CD4-positive, alpha-beta T cell (primary cell): ENCODE measurements around the gene MAPK4. TPM values are rescaled to one million over a fixed set of nuclear protein-coding genes. Genes with fewer than 3 reads are reported as not detected.

Experiments used
- ATAC-seq: fragments of 200-7000 bp; cut with Tn5 transposase; one replicate; pipeline ENCODE4 v1.10.0; 2022; ENCODE audit warnings: mild to moderate bottlenecking; ENCODE audit not compliant: poor library complexity
- CTCF ChIA-PET: fragments of 350-600 bp; sonication (Branson Sonifier 250); formaldehyde crosslinking; loops from one replicate; lab custom pipeline; 2021; ENCODE audit warnings: antibody characterized with exemption, inconsistent platforms; lab: Charles Lee
- POLR2A ChIA-PET: fragments of 350-600 bp; sonication (Branson Sonifier 250); formaldehyde crosslinking; loops from one replicate; lab custom pipeline; 2021; ENCODE audit warnings: antibody characterized with exemption, inconsistent platforms; lab: Charles Lee
- DNase-seq, 14 experiments: peaks; one replicate each; pipeline ENCODE4 v3.0.0-alpha.2; 2013 to 2020; ENCODE audit warnings: mixed read lengths in 2 of 14
- H3K27ac ChIP-seq, 2 donors: one replicate each; pipeline versions ENCODE4 v1.5.1 to v1.7.0; 2013; ENCODE audit warnings: low read length in 2 of 2, low read depth in 1 of 2, mild to moderate bottlenecking in 1 of 2
- H3K27me3 ChIP-seq, 2 experiments: 1 replicate in 1 of 2; 2 replicates in 1 of 2; pipeline versions ENCODE4 v1.6.1 to v1.7.0; 2013; ENCODE audit warnings: low read length in 2 of 2, control low read depth in 1 of 2, mild to moderate bottlenecking in 1 of 2, moderate library complexity in 1 of 2; ENCODE audit not compliant: insufficient read depth in 2 of 2, control insufficient read depth in 1 of 2
- H3K36me3 ChIP-seq: one replicate; pipeline ENCODE4 v1.6.1; 2013; ENCODE audit warnings: low read length, control low read depth; ENCODE audit not compliant: insufficient read depth
- H3K4me1 ChIP-seq: one replicate; pipeline ENCODE4 v1.6.1; 2013; ENCODE audit warnings: low read length, control low read depth; ENCODE audit not compliant: insufficient read depth
- H3K4me3 ChIP-seq: one replicate; pipeline ENCODE4 v1.5.1; 2013; ENCODE audit warnings: mild to moderate bottlenecking, low read length, moderate library complexity
- H3K9me3 ChIP-seq, 2 experiments: 1 replicate in 1 of 2; 2 replicates in 1 of 2; pipeline versions ENCODE4 v1.6.1 to v1.7.0; 2013; ENCODE audit warnings: low read length in 2 of 2, mild to moderate bottlenecking in 2 of 2, control low read depth in 1 of 2, moderate library complexity in 1 of 2; ENCODE audit not compliant: control insufficient read depth in 1 of 2, insufficient read depth in 1 of 2
- H3K27ac Mint-ChIP-seq: one replicate; pipeline ENCODE4 v1.8.0; 2020; ENCODE audit warnings: mixed read lengths
- H3K27me3 Mint-ChIP-seq: one replicate; pipeline ENCODE4 v1.8.0; 2021; ENCODE audit warnings: mixed read lengths
- H3K36me3 Mint-ChIP-seq: one replicate; pipeline ENCODE4 v1.8.0; 2021; ENCODE audit warnings: low read depth, mixed read lengths
- H3K4me1 Mint-ChIP-seq: one replicate; pipeline ENCODE4 v1.8.0; 2021; ENCODE audit warnings: low read depth, mixed read lengths
- H3K4me3 Mint-ChIP-seq: one replicate; pipeline ENCODE4 v1.8.0; 2020; ENCODE audit warnings: mild to moderate bottlenecking, mixed read lengths
- H3K9me3 Mint-ChIP-seq: one replicate; pipeline ENCODE4 v1.8.0; 2020; ENCODE audit warnings: mixed read lengths
- CTCF ChIP-seq: fragments of 200-600 bp; IDR thresholded peaks from one replicate; pipeline ENCODE4 v1.8.0; 2022; ENCODE audit warnings: antibody characterized with exemption, mild to moderate bottlenecking
- intact Hi-C, 2 experiments: fragments of 100-400 bp; cut with DNase I in 1 of 2; cut with micrococcal nuclease in 1 of 2; formaldehyde crosslinking; loops; one replicate each; pipeline versions ENCODE4 v1.15.1 to v1.9.0; 2023 to 2025; cut with DNase I, micrococcal nuclease
- total RNA-seq, 174 experiments: library from RNA in 2 of 174; stranded (reverse) in 2 of 174; gene quantifications; one replicate each; pipeline ENCODE4 v1.2.3 and lab custom pipeline; 2021 to 2026

Gene MAPK4
- total RNA-seq, 2 experiments from 2014 or later, result not detected

GRCh38 chr18:50651334-50651733, 91.4 kb downstream of the MAPK4 start:
- Mint-ChIP-seq H3K4me3 (no peak overlapping the region), H3K4me1 (no peaks in the 10 kb centered on the region), H3K9me3 (no peaks in the 10 kb centered on the region), H3K27ac (no peak overlapping the region), H3K27me3 (peaks cover 6% of the 10 kb centered on the region), H3K36me3 (no peaks in the 10 kb centered on the region)
- Histone ChIP-seq H3K27me3 (peaks cover 0 to 2% of the 10 kb centered on the region in 2 experiments), H3K4me3 (no peak overlapping the region), H3K4me1 (no peaks in the 10 kb centered on the region), H3K9me3 (no peaks in the 10 kb centered on the region), H3K36me3 (no peaks in the 10 kb centered on the region), H3K27ac (no peak overlapping the region)
- no peak for ATAC-seq
- intact Hi-C loops, result no loop called here
- CTCF ChIA-PET, result no interaction called here
- DNase-seq, result no peak
- no peak for TF ChIP-seq CTCF
- POLR2A ChIA-PET, result no interaction called here

- peaks cover 0 to 3% of the 10 kb centered on the region in 2 experiments for H3K9me3 ChIP-seq
- Mint-ChIP-seq H3K4me3 (no peak overlapping the region), H3K4me1 (no peaks in the 10 kb centered on the region), H3K36me3 (no peaks in the 10 kb centered on the region), H3K27ac (no peak overlapping the region), H3K27me3 (peaks cover 6% of the 10 kb centered on the region), H3K9me3 (no peaks in the 10 kb centered on the region)
- H3K4me1 ChIP-seq, result no peaks in the 10 kb centered on the region
- CTCF ChIA-PET, result no interaction called here
- no peak overlapping the region for H3K4me3 ChIP-seq
- H3K27ac ChIP-seq, result no peak overlapping the region
- POLR2A ChIA-PET, result no interaction called here
- H3K27me3 ChIP-seq, result no peaks in the 10 kb centered on the region
- no peak for TF ChIP-seq CTCF
- intact Hi-C loops, result no loop called here
- ATAC-seq (no peak), DNase-seq (no peak)
- no peaks in the 10 kb centered on the region for H3K36me3 ChIP-seq
Measured at GRCh38 chr18:50653402-50654093, 93.7 kb downstream of the MAPK4 start.

GRCh38 chr18:50654211-50654610, 94.3 kb downstream of the MAPK4 start:
- CTCF ChIA-PET, result no interaction called here
- Mint-ChIP-seq H3K9me3 (no peaks in the 10 kb centered on the region), H3K4me1 (no peaks in the 10 kb centered on the region), H3K27ac (no peak overlapping the region), H3K4me3 (no peak overlapping the region), H3K27me3 (peaks cover 6% of the 10 kb centered on the region), H3K36me3 (no peaks in the 10 kb centered on the region)
- Histone ChIP-seq H3K4me3 (no peak overlapping the region), H3K27me3 (no peaks in the 10 kb centered on the region), H3K27ac (no peak overlapping the region), H3K36me3 (no peaks in the 10 kb centered on the region), H3K4me1 (no peaks in the 10 kb centered on the region), H3K9me3 (peaks cover 0 to 3% of the 10 kb centered on the region in 2 experiments)
- ATAC-seq, result no peak
- DNase-seq, result no peak
- intact Hi-C loops, result no loop called here
- POLR2A ChIA-PET, result no interaction called here
- no peak for TF ChIP-seq CTCF
